A549 (cell line): ENCODE results near the gene CCL25. TPM values are rescaled to one million over a fixed set of nuclear protein-coding genes. Genes with fewer than 3 reads are reported as not detected.

Source experiments
- ATAC-seq, 2 experiments: fragments of 200-7000 bp in 1 of 2; fragments of >200 bp in 1 of 2; cut with Nextera tagmentation in 1 of 2; cut with Tn5 transposase in 1 of 2; 3 replicates each; pipeline versions ENCODE4 v1.8.0 to v1.9.1; 2018 to 2020; ENCODE audit warnings: mild to moderate bottlenecking in 1 of 2, moderate library complexity in 1 of 2
- CTCF ChIA-PET: fragments of 300-600 bp; sonication (Branson Sonifier 250); formaldehyde crosslinking; extraction: SDS; loops from one replicate; lab custom pipeline; 2021; ENCODE audit warnings: antibody characterized with exemption, inconsistent platforms; lab: Yijun Ruan, JAX
- POLR2A ChIA-PET: fragments of 350-600 bp; formaldehyde crosslinking; extraction: SDS; loops from one replicate; lab custom pipeline; 2021; ENCODE audit warnings: antibody characterized with exemption, inconsistent platforms; lab: Yijun Ruan, JAX
- DNase-seq, 2 experiments: peaks; one replicate each; pipeline versions ENCODE4 v3.0.0 to v3.0.0-alpha.2; 2011 to 2016; ENCODE audit warnings: low read depth in 1 of 2, low spot score in 1 of 2
- FAIRE-seq: peaks from 2 replicates; lab custom pipeline; 2011; peaks lifted over from hg19 to GRCh38; lab: Jason Lieb, UNC
- H3K27ac ChIP-seq, 2 experiments: fragments of >200 bp; sonication (Bioruptor Twin); formaldehyde crosslinking; 3 replicates each; pipeline ENCODE4 v1.5.1; 2016 to 2017
- H3K4me1 ChIP-seq: fragments of >200 bp; sonication (Bioruptor Twin); formaldehyde crosslinking; 3 replicates; pipeline ENCODE4 v1.6.1; 2016
- H3K4me2 ChIP-seq: fragments of >200 bp; sonication (Bioruptor Twin); formaldehyde crosslinking; 3 replicates; pipeline ENCODE4 v1.6.1; 2016
- H3K4me3 ChIP-seq: fragments of >200 bp; sonication (Bioruptor Twin); formaldehyde crosslinking; 3 replicates; pipeline ENCODE4 v1.5.1; 2016
- H3K9me3 ChIP-seq: fragments of >200 bp; sonication (Bioruptor Twin); formaldehyde crosslinking; 3 replicates; pipeline ENCODE4 v1.6.1; 2016
- BHLHE40 ChIP-seq: IDR thresholded peaks from 2 replicates; pipeline ENCODE4 v1.6.1; 2012; ENCODE audit warnings: low read depth, low read length, inconsistent platforms
- CBX8 ChIP-seq: fragments of 200-600 bp; sonication (generic); IDR thresholded peaks from 2 replicates; pipeline ENCODE4 v1.6.1; 2016
- CEBPB ChIP-seq, 2 experiments: fragments of >200 bp in 1 of 2; sonication (Bioruptor Twin) in 1 of 2; formaldehyde crosslinking in 1 of 2; IDR thresholded peaks; 2 replicates each; pipeline ENCODE4 v1.6.1; 2012 to 2016
- CHD2 ChIP-seq: fragments of 150-350 bp; IDR thresholded peaks from 2 replicates; pipeline ENCODE4 v1.6.1; 2014; ENCODE audit warnings: low read length; ENCODE audit not compliant: partially characterized antibody
- EHF ChIP-seq: fragments of 250-450 bp; sonication (Bioruptor Pico); IDR thresholded peaks from 2 replicates; pipeline ENCODE4 v1.5.0; 2020; ENCODE audit warnings: mild to moderate bottlenecking
- EHMT2 ChIP-seq: fragments of 200-600 bp; sonication (generic); IDR thresholded peaks from 2 replicates; pipeline ENCODE4 v1.6.1; 2016; ENCODE audit warnings: antibody characterized with exemption, low read depth, mild to moderate bottlenecking, moderate library complexity
- EP300 ChIP-seq, 2 experiments: fragments of >200 bp; sonication (Bioruptor Twin); formaldehyde crosslinking; IDR thresholded peaks; 2 replicates in 1 of 2; 3 replicates in 1 of 2; pipeline ENCODE4 v1.6.1; 2016 to 2017
- ESRRA ChIP-seq: fragments of 150-350 bp; IDR thresholded peaks from 2 replicates; pipeline ENCODE4 v1.6.1; 2014; ENCODE audit warnings: mild to moderate bottlenecking, low read length, borderline replicate concordance
- FOSB ChIP-seq: fragments of 250-450 bp; sonication (Bioruptor Pico); IDR thresholded peaks from 2 replicates; pipeline ENCODE4 v1.5.0; 2020; ENCODE audit warnings: mild to moderate bottlenecking, moderate library complexity
- FOSL2 ChIP-seq, 2 experiments: fragments of 450-650 bp in 1 of 2; fragments of >200 bp in 1 of 2; sonication (Bioruptor Twin) in 1 of 2; formaldehyde crosslinking; IDR thresholded peaks; 2 replicates each; pipeline versions ENCODE4 v1.5.0 to v1.6.1; 2016 to 2020; ENCODE audit warnings: mild to moderate bottlenecking in 1 of 2, moderate library complexity in 1 of 2
- FOXS1 ChIP-seq: fragments of 250-450 bp; sonication (Bioruptor Pico); IDR thresholded peaks from 2 replicates; pipeline ENCODE4 v1.5.0; 2020; ENCODE audit warnings: mild to moderate bottlenecking, moderate library complexity
- HDAC2 ChIP-seq: fragments of 200-600 bp; sonication (generic); IDR thresholded peaks from 2 replicates; pipeline ENCODE4 v1.6.1; 2016
- HOXA7 ChIP-seq: fragments of 250-450 bp; sonication (Bioruptor Pico); IDR thresholded peaks from 2 replicates; pipeline ENCODE4 v1.5.0; 2020; ENCODE audit warnings: mild to moderate bottlenecking, moderate library complexity
- HOXB13 ChIP-seq: fragments of 250-450 bp; sonication (Bioruptor Pico); IDR thresholded peaks from 2 replicates; pipeline ENCODE4 v1.5.0; 2020; ENCODE audit warnings: low read depth, mild to moderate bottlenecking, moderate library complexity
- JUN ChIP-seq, 2 experiments: fragments of >200 bp; sonication (Bioruptor Twin); formaldehyde crosslinking; IDR thresholded peaks; 2 replicates in 1 of 2; 3 replicates in 1 of 2; pipeline ENCODE4 v1.6.1; 2016 to 2017
- MAX ChIP-seq: IDR thresholded peaks from 2 replicates; pipeline ENCODE4 v1.6.1; 2012
- NR3C1 ChIP-seq: fragments of >200 bp; sonication (Bioruptor Twin); formaldehyde crosslinking; IDR thresholded peaks from 3 replicates; pipeline ENCODE4 v1.6.1; 2017
- POLR2A ChIP-seq: IDR thresholded peaks from 2 replicates; pipeline ENCODE4 v1.6.1; 2012; ENCODE audit warnings: mild to moderate bottlenecking, low read length
- POLR2AphosphoS2 ChIP-seq: conservative IDR thresholded peaks from 2 replicates; pipeline ENCODE4 v1.6.1; 2012; ENCODE audit warnings: low read length, improper control_type of control experiment, inconsistent platforms
- RAD21 ChIP-seq, 2 experiments: fragments of >200 bp in 1 of 2; sonication (Bioruptor Twin) in 1 of 2; formaldehyde crosslinking in 1 of 2; IDR thresholded peaks in 1 of 2; conservative IDR thresholded peaks in 1 of 2; 2 replicates in 1 of 2; 3 replicates in 1 of 2; pipeline ENCODE4 v1.6.1; 2012 to 2018; ENCODE audit warnings: inconsistent platforms in 1 of 2
- RARB ChIP-seq: fragments of 250-450 bp; sonication (Bioruptor Pico); IDR thresholded peaks from 2 replicates; pipeline ENCODE4 v1.8.0; 2021; ENCODE audit warnings: mild to moderate bottlenecking, moderate library complexity
- RCOR1 ChIP-seq: fragments of 150-350 bp; IDR thresholded peaks from 2 replicates; pipeline ENCODE4 v1.6.1; 2014; ENCODE audit warnings: antibody characterized with exemption, low read length, low read depth
- SMC3 ChIP-seq: fragments of >200 bp; sonication (Bioruptor Twin); formaldehyde crosslinking; IDR thresholded peaks from 3 replicates; pipeline ENCODE4 v1.6.1; 2018; ENCODE audit warnings: inconsistent platforms
- SREBF2 ChIP-seq: fragments of 450-650 bp; IDR thresholded peaks from 2 replicates; pipeline ENCODE4 v1.6.1; 2014; ENCODE audit warnings: mild to moderate bottlenecking, moderate library complexity
- TFCP2L1 ChIP-seq: fragments of 250-450 bp; sonication (Bioruptor Pico); IDR thresholded peaks from 2 replicates; pipeline ENCODE4 v1.5.0; 2021; ENCODE audit warnings: mild to moderate bottlenecking
- ZFP36 ChIP-seq: fragments of 450-650 bp; IDR thresholded peaks from 2 replicates; pipeline ENCODE4 v1.6.1; 2014; ENCODE audit warnings: borderline replicate concordance; ENCODE audit not compliant: partially characterized antibody
- ZSCAN20 ChIP-seq: fragments of 250-450 bp; sonication (Bioruptor Pico); IDR thresholded peaks from 2 replicates; pipeline ENCODE4 v1.8.0; 2022; ENCODE audit warnings: mild to moderate bottlenecking, moderate library complexity
- WGBS: methylation state at CpG from one replicate; pipeline ENCODE4 v1.1.6; 2017; ENCODE audit errors: missing lambda C conversion rate; 5-methylcytosine and 5-hydroxymethylcytosine counted together
- polyA plus RNA-seq, 4 experiments: library from polyadenylated mRNA; depleted of rRNA in 3 of 4; stranded (reverse); fragments of >200 nt; fragmentation: RNase III in 1 of 4; extraction: RNeasy Plus Mini Kit Qiagen cat#74134 plus additional on column Dnase treatment in 1 of 4; gene quantifications; 2 replicates in 3 of 4; 3 replicates in 1 of 4; pipeline ENCODE4 v1.2.3, GENCODE V29; 2011 to 2017
- TF ChIP-seq, protein P1 (sequence below): IDR thresholded peaks from 2 replicates; pipeline ENCODE4 v1.6.1; 2012; ENCODE audit warnings: low read depth, borderline replicate concordance
- TF ChIP-seq, protein P2 (sequence below): fragments of >200 bp; sonication (Bioruptor Twin); formaldehyde crosslinking; IDR thresholded peaks from 3 replicates; pipeline ENCODE4 v1.5.1; 2016
- TF ChIP-seq, protein P3 (sequence below): fragments of 250-450 bp; sonication (Bioruptor Pico); IDR thresholded peaks from 2 replicates; pipeline ENCODE4 v1.5.0; 2021; ENCODE audit warnings: mild to moderate bottlenecking, moderate library complexity, borderline replicate concordance

The CCL25 gene
- polyA plus RNA-seq, 2 of the 4 experiments (the other 2 are of a cell fraction) = not detected

DNA sequence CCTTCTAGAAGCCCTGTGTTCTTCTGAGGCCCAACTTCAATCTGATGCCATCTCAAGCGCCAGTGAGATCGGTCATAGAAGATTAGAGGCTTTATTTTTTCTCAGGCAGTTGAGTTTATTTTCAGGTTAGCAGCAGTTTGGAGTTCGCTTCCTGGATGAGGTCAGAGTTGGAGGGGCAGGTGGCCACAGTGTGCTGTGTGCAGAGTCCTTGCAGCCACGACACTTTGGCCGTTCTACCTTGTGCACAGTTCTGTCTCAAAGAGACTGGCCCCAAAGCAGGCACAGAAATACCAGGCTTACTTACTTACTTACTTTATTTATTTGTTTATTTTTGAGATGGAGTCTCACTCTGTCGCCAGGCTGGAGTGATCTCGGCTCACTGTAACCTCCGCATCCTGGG, 31.2 kb upstream of the CCL25 start:
- no peak overlapping the region for H3K4me3 ChIP-seq
- ChIA-PET CTCF (interaction anchor here (1.0 kb wide), 1 partner anchor 19 kb away, joined by 3 read pairs; no protein-coding TSS in a partner anchor), POLR2A (no interaction called here)
- no peaks in the 10 kb centered on the region for H3K4me1 ChIP-seq
- ATAC-seq = no peak
- H3K9me3 ChIP-seq = no peaks in the 10 kb centered on the region
- no peak overlapping the region for H3K4me2 ChIP-seq
- FAIRE-seq = no peak
- no peak overlapping the region for H3K27ac ChIP-seq
- TF ChIP-seq POLR2AphosphoS2 (no peak), EHF (CRISPR knock-in tag) (no peak), TFCP2L1 (CRISPR knock-in tag) (no peak), HOXB13 (no peak), EHMT2 (no peak), CEBPB (IDR thresholded peaks at IDR 0.05) (no peak), EP300 (IDR thresholded peaks at IDR 0.05) (no peak), BHLHE40 (no peak), FOSB (CRISPR knock-in tag) (no peak), RARB (CRISPR knock-in tag) (no peak), SREBF2 (no peak), ESRRA (no peak), JUN (IDR thresholded peaks at IDR 0.05) (no peak), CHD2 (no peak), HDAC2 (no peak), SMC3 (no peak)
- TF ChIP-seq, protein P1, sequence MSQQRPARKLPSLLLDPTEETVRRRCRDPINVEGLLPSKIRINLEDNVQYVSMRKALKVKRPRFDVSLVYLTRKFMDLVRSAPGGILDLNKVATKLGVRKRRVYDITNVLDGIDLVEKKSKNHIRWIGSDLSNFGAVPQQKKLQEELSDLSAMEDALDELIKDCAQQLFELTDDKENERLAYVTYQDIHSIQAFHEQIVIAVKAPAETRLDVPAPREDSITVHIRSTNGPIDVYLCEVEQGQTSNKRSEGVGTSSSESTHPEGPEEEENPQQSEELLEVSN = no peak
- TF ChIP-seq, protein P2, sequence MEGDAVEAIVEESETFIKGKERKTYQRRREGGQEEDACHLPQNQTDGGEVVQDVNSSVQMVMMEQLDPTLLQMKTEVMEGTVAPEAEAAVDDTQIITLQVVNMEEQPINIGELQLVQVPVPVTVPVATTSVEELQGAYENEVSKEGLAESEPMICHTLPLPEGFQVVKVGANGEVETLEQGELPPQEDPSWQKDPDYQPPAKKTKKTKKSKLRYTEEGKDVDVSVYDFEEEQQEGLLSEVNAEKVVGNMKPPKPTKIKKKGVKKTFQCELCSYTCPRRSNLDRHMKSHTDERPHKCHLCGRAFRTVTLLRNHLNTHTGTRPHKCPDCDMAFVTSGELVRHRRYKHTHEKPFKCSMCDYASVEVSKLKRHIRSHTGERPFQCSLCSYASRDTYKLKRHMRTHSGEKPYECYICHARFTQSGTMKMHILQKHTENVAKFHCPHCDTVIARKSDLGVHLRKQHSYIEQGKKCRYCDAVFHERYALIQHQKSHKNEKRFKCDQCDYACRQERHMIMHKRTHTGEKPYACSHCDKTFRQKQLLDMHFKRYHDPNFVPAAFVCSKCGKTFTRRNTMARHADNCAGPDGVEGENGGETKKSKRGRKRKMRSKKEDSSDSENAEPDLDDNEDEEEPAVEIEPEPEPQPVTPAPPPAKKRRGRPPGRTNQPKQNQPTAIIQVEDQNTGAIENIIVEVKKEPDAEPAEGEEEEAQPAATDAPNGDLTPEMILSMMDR = no peak
- TF ChIP-seq, protein P3, sequence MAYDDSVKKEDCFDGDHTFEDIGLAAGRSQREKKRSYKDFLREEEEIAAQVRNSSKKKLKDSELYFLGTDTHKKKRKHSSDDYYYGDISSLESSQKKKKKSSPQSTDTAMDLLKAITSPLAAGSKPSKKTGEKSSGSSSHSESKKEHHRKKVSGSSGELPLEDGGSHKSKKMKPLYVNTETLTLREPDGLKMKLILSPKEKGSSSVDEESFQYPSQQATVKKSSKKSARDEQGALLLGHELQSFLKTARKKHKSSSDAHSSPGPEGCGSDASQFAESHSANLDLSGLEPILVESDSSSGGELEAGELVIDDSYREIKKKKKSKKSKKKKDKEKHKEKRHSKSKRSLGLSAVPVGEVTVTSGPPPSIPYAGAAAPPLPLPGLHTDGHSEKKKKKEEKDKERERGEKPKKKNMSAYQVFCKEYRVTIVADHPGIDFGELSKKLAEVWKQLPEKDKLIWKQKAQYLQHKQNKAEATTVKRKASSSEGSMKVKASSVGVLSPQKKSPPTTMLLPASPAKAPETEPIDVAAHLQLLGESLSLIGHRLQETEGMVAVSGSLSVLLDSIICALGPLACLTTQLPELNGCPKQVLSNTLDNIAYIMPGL (CRISPR knock-in tag) = no peak
- no peak for DNase-seq
- 88% methylated on average over 8 of the region's 8 CpGs for WGBS

DNA sequence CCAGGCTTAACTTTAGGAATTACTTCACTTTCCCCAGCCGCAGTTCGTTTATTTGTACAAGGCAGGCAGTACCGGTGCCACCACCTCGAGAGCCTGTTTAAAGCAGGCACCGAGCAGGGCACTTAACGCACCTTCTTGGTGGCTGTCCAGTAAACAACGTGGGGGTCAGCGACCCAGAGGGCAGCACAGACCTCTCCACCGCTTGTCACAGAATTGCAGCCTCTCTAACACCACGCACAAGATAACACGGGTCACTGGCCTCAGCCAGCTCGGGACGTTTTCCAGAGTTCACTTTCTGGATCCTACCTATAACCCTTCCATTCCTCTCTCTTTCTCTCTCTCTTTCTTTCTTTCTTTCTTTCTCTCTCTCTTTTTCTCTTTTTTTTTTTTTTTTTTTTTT, 30.3 kb upstream of the CCL25 start:
- FAIRE-seq = no peak
- H3K4me3 ChIP-seq = no peak overlapping the region
- no peak overlapping the region for H3K4me2 ChIP-seq
- CTCF ChIA-PET = no interaction called here
- no peak for DNase-seq
- H3K9me3 ChIP-seq = no peaks in the 10 kb centered on the region
- no peaks in the 10 kb centered on the region for H3K4me1 ChIP-seq
- no peak overlapping the region for H3K27ac ChIP-seq
- TF ChIP-seq HOXB13 = no peak
- no peak for TF ChIP-seq ESRRA
- no peak for TF ChIP-seq RCOR1
- TF ChIP-seq RAD21 (conservative IDR thresholded peaks at IDR 0.05 in 1 of 2, IDR thresholded peaks at IDR 0.05 in 1 of 2) = no peak
- no peak for TF ChIP-seq JUN (IDR thresholded peaks at IDR 0.05)
- no peak for TF ChIP-seq CEBPB (IDR thresholded peaks at IDR 0.05)
- TF ChIP-seq FOXS1 = no peak
- no peak for TF ChIP-seq NR3C1
- no peak for TF ChIP-seq ZFP36
- no peak for TF ChIP-seq POLR2A
- TF ChIP-seq CBX8 = no peak
- no peak for TF ChIP-seq MAX
- TF ChIP-seq SREBF2 = no peak
- TF ChIP-seq HOXA7 (CRISPR knock-in tag) = no peak
- TF ChIP-seq ZSCAN20 = no peak
- no peak for TF ChIP-seq FOSL2 (IDR thresholded peaks at IDR 0.05)
- no peak for TF ChIP-seq FOSL2 (CRISPR knock-in tag; IDR thresholded peaks at IDR 0.05)
- TF ChIP-seq, all 56 proteins: peak for 0
- 67% methylated on average over 11 of the region's 13 CpGs for WGBS
- no peak for ATAC-seq
- POLR2A ChIA-PET = no interaction called here
